HT1080 (cell line): ENCODE results near the gene TRIM59. TPM values are rescaled to one million over a fixed set of nuclear protein-coding genes. Genes with fewer than 3 reads are reported as not detected.
"Not testable (repeated sequence)": the region's sequence is repeated elsewhere in the genome, so short reads cannot be mapped to it uniquely, and the experiment has no call there.

Source experiments
- DNase-seq: peaks from one replicate; pipeline ENCODE4 v3.0.0-alpha.2; 2015; ENCODE audit warnings: low read depth
- total RNA-seq: library from RNA; depleted of rRNA; stranded (reverse); fragments of >200 nt; shearing (Covaris generic); gene quantifications from 2 replicates; pipeline ENCODE4 v1.2.3, GENCODE V29; 2014

The TRIM59 gene
- total RNA-seq, 1 experiment from 2014 or later: 13.3 TPM

DNA sequence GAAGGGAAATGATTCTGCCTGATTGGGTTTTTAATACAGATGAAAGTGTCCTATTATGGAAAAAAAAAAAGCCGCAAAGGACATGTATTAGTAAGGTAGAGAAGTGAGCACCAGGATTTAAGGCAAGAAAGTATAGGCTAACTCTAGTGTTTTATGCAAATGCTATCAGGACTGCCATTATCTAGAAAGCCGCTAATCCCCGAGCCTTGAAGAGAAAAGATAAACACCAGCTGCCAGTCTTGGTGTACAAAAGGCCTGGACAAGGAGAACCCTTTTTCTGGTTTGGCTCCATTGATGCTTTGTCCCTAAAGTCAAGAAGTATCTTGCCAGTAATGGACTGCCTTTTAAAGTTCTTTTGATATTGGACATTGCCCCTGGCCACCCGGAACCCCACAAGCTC, 8.6 kb upstream of the TRIM59 start:
- no peak for DNase-seq

DNA sequence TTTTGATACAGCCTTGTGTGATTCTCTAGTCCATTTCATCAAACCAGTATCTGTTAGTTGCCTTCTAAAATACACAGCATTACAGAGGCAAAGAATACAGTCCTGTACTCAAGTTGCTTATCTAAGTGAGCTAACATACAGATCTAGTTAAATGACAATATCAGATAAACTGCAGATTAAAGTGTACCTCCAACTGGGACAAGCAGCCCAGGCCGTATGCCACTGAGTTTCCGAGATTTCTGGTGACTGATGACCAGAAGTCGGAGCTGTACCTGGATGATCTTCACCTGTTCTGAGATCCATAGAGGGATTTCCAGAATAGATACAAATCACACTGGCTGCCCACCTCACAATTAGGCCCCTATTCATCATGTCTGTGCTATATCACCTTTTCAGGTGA, 6.3 kb upstream of the TRIM59 start:
- no peak for DNase-seq

DNA sequence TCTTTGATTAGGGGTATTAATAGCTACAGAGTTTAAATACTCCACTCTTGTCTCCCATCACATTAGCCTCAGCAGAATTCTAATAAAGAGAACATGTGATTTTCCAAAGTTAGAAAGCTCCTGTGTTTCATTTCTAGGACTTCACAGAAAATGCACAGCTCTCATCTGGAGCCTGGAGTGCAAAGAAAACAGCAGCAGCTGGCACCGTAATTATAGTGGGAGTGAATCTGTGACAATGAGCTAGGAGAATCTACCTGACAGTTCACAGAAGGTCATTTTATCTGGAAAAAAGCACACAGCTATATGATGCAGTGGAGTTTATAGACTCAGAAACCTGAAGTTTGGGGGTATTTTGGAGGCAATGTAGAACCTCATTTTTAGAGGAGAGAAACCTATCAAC, 5.4 kb upstream of the TRIM59 start:
- no peak for DNase-seq

DNA sequence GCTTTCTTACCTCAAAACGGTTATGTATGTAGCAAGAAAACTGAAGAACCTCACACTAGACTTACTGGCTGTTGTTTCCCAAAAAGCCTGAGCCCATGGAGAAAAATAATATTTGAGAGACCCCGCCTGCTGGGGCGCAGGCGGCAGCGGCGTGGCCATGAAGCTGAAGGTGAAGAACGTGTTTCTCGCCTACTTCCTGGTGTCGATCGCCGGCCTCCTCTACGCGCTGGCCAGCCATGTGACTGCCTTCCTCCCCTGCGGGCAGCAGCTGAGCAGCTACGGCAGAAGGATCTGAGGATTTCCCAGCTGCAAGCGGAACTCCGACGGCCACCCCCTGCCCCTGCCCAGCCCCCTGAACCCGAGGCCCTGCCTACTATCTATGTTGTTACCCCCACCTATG, 2.7 kb upstream of the TRIM59 start:
- DNase-seq: not testable (repeated sequence)

DNA sequence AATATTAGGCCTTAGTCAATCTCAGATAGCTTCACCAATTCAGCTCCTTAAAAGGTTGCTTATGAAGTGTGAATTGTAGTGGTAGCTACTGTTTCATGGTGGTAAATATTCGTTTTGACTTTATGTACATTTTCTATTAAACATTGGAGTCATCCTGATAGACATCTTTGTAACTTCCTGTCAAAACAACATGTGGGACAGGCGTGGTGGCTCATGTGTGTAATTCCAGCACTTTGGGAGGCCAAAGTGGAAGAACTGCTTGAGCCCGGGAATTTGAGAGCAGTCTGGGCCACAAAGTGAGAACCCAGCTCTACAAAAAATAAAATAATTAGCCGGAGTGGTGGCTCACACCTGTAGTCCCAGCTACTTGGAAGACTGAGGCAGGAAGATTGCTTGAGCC, 2.0 kb upstream of the TRIM59 start:
- no peak for DNase-seq

DNA sequence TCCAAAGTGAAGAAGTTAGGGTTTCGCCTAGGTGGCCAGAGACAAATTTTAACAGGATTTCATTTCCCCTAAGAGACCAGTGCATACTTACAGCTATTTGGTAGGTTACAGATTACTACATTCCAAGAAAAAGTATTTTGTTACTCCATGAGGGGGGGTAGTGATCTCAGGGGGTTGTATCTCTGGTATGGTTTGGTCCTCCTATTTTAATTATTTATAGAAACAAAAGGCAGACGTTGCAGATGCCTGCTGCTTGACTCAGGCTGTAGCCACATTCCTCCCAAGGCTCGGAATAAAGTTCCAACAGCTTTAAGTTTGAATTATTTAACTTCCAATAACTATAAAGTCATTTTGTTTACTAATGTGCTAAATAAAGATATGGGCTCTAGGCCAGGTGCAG, 1.3 kb upstream of the TRIM59 start:
- DNase-seq: peak; percentile 55

DNA sequence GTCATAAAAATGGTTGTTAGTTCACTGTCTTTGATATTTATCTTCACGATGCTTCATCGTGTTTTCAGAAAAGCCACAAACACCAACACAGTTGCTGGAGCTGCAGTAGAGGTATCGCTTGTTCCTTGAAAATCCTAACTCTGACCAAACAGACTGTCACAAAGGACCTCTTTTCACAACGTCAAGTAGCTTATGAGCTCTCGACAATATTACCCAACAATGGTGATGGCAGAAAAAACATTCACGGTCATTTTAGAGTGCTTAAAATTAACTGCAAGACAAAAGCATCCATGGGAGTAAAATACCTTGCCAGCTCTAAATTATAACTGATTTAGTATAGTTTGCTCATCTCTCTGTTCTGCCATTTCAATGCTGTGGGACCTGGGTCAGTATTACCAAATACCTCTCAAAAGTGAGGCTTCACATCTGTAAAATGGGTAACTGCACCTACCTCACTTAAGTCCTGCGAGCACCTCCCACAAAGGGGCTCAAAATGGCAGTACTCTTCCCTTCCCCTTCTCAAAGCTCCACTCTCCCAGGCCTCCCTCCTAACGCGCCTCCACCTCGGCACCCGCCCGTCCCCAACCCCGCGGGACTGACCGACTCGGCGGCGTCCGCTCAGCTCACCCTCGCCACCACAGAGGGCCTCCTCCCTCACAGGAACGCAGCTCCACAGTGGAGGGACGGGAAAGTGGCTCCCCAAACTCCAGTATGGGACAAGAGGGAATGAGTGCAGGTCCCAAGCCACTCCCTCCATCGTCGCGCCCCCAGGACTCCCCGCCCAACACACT, 546 bp downstream of the TRIM59 start:
- no peak for DNase-seq

DNA sequence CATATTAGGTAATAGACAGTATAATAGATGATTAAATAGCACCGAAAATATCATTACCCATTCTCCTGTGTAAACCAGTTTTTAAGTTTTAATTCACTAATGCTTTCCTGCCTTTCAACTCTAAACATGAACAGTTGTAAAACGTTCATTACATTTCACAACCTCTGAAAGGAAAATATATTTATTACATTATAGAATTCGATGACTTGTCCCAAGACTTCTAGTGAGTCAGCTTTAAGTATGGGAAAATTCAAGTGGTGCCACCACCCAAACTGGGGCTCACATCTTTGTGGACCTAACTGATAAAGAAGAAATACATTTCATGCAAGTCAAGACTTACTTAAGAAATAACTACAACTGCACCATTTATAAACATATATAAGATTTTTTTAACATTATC, 2.0 kb downstream of the TRIM59 start:
- DNase-seq: no peak

DNA sequence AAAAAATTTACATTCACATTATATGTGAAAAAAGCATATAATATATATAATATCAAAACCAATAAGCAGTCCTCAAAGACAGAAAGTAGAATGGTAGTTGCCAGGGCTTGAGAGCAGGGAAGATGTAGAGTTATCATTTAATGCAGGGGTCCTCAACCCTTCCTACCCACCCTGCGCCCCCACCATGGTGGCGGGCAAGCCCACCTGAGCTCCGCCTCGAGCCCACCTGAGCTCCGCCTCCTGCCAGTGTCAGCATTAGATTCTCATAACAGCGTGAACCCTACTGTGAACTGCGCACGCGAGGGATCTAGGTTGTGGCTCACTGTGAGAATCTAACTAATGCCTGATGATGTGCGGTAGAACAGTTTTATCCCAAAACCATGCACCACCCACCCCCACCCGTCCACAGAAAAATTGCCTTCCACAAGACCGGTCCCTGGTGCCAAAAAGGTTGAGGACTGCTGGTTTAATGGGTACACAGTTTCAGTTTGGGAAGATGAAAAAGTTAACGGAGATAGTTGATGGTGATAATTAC, 3.0 kb downstream of the TRIM59 start:
- no peak for DNase-seq

DNA sequence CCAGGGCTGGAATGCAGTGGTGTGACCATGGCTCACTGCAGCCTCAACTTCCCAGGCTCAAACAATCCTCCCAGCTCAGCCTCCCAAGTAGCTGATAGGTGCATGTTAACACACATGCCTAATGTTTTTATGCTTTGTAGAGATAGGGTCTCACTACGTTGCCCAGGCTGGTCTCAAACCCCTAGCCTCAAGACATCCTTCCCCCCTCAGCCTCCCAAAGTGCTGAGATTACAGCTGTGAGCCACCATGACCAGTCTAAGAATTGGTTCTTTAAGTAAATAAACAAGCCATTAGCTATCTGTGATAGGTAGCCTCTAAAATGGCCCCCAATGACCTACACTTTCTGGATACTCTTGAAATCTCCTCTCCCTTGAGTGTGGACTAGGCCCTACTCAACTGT, 3.7 kb downstream of the TRIM59 start:
- DNase-seq: no peak

DNA sequence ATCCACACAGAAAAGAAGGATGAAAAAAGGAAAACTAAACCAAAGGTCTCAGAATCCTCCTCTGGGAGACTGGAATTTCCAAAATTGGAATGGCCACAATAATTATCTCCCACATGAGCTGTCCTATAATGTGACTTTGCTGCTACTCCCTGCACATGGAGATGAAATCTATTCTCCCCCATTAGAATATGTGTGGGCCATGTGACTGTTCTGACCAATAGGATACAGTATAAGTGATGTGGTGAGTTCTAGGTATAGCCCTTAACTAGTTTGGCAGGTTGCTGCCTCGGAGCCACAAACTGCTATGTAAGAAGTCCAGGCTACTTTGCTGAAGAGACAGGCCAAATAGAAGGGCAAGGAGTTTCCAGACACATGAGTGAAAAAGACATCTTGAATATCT, 5.2 kb downstream of the TRIM59 start:
- no peak for DNase-seq

DNA sequence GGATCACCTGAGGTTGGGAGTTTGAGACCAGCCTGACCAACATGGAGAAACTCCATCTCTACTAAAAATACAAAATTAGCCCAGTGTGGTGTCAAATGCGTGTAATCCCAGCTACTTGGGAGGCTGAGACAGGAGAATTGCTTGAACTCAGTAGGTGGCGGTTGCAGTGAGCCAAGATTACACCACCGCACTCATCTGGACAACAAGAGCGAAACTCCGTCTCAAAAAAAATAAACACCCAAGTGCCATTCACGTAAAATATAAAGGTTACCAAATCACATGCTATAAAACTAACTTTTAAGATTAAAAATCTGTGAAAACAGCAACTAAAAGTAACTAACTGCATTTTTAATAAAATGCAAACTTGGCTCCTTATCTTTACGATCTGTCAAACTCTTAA, 8.9 kb downstream of the TRIM59 start:
- no peak for DNase-seq

DNA sequence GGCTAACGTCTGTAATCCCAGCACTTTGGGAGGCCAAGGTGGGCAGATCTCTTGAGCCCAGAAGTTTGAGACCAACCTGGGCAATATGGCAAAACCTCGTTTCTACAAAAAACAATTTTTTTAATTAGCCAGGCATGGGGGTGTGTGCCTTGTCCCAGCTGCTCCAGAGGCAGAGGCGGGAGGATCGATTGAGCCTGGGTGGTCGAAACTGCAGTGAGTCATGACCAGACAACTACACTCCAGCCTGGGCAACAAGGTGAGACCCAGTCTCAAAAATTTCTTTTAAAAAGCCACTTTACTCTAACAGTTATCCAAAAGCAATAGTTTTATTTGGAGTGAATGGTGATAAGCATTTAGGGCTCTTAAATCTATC, 12.5 kb downstream of the TRIM59 start:
- no peak for DNase-seq

DNA sequence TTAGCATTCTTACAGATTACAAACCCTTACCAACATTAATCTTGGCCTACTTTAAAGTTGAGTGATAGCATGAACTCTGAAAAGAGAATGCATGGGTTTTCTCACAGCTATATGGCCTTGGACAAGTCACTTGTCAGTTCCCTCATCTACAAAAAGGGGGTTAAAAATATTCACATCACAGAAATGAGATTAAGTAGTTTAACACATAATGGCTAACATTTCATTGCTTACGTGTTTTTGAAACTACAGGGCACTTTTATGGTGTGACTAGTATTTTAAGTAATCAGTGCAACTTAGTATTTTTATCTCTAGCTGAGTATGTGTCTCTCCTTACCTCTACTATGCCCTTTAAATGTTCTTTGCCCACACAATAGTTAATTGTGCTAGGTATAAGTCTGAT, 13.8 kb downstream of the TRIM59 start:
- DNase-seq: no peak

DNA sequence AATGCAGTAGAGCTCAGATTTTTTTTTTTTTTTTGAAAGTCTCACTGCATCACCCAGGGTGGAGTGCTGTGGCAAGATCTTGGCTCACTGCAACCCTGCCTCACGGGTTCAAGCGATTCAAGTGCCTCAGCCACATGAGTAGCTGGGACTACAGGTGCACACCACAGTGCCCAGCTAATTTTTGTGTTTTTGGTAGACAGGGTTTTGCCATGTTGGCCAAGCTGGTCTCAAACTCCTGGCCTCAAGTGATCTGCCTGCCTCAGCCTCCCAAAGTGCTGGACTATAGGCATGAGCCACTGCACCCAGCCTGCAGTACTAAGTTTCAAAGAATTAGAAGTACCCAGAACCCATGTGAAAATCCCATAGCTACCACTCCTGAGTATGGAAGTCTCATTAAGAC, 14.5 kb downstream of the TRIM59 start:
- DNase-seq: no peak

DNA sequence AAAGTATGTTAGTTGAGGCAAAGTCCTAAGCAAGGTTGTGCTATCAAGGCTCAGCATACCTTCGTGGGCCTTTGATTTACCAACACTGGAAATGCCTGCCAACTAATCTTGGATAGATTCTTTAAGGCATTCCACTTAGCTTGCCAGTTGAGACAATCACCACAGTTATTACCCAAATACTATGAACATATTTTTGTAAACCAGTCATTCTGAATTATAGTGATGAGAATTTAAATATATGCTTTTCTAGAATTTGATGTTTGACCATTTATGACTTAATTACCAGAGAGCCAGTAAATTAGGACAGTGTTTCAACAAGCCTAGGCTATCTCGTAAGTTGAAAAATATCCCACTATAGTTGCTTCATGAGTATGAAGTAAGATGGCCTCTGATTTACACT, 15.5 kb downstream of the TRIM59 start:
- no peak for DNase-seq

DNA sequence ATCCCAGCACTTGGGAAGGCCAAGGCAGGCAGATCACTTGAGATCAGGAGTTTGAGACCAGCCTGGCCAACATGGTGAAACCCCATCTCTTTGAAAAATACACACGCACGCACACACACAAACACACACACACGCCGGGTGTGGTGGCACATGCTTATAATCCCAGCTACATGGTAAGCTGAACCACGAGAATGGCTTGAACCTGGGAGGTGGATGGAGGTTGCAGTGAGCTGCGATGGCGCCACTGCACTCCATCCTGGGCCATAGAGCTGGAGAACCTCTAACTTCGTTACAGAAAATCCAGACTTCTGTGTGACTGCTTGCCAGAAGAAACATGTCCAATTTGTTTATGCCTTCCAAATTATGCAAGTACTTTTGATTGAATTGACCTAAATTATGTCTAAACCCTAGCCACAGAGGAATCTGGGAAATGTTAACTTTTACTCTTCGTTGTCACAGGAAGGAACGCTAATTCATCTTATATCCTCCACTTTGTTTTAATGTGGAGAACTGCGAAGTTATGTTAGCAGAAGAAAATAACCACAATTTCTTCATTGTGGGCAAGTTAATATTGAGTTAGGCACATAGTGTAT, 21.7 kb downstream of the TRIM59 start:
- no peak for DNase-seq

DNA sequence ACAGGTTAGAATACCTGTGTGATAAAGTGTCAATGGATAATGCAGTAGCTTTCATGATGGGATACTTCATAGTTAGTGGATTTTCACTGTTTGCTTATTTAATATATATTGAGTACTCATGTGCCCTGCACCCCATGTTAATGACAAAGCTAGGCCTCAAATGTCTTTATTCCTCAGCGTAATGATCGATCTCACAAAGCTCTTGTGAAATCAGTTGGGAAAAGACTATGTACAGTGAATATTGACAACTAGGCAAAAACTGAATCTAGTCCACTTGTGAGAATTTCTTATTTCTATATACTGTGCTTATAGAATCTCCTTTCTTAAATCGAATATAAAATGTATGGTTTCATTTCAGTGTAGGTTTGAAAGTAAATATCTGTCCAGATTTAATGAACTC, 32.3 kb downstream of the TRIM59 start:
- no peak for DNase-seq

DNA sequence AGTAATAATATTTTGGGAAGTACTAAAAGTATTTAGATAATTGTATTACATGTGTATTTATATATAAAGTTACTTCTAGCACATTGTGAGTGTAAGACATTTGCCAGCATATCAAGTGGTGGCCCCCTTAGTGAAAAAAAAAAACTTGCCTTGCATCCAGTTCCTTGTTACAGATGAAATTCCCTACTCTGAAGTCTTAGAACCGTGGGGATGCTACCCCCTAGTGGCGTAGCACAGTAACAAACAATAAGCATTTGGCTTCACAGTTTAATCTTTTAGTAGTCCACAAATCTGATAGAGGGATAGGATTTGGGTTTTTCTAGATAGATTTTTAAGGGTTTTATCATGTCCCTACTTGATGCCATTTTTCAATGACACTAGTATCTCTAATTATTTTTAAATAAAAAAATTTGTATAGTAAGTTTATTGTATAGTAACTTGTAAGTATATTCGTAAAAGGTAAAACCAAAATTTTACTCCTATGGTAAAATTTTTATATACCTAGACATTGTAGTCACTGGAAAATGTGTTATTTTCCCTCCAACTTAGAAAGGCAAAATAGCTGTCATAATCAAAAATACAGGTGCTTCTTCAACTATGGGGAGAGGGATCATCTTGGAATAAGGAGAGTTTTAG, 35.9 kb downstream of the TRIM59 start:
- DNase-seq: peak; percentile 76

DNA sequence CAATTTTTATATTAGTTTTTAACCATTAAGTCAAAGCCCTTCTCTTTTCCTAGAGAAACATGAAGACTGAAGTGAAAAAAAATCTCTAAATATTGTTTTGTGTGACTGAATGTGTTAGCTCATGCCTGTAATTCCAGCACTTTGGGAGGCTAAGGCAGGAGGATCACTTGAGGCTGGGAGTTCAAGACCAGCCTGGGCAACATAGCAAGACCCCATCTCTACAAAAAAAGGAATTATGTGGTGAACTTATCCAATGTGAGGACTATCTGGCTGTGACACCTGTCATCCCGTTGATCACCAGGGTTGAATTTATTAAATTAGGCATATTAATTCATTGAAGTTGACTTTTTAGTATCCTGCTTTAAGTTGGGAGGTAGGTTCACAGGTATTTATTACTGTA, 37.1 kb downstream of the TRIM59 start:
- DNase-seq: no peak

DNA sequence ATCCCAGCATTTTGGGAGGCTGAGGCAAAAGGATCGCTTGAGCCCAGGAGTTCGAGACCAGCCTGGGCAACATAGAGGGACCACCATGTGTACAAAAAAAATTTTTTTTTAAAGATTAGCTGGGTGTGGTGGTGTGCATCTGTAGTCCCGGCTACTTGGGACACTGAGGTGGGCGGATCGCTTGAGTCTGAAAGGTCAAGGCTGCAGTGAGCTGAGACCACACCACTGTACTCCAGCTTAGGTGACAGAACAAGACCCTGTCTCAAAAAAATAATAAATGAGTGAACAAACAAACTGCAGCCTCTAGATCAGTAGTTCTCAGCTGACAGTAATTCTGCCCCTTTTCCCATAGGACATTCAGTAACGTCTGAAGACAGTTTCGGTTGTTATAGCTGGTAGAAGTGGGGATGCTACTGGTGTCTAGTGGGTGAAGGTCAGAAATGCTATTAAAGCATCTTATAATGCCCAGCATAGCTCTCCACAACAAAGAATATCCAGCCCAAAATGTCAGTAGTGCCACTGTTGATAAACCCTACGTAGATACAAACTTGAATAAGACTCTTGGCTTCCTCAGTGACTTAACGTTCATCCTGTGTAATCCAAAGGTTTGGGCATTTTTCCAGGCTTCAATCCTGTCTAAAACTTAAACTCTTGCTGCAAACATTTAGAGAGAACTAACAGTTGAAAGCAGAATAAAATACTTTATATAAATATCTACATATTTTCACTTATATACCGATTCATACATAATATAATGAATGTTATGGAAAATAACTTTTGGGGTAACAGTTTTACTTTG, 39.6 kb downstream of the TRIM59 start:
- no peak for DNase-seq
